ENCODE data around the gene COL27A1.

Gene COL27A1

GRCh38 chr9:114168281-114169028 lies 13.1 kb downstream of the COL27A1 start:
- no peak for DNase-seq (ENCODE audit: low read depth in 2 of 2)

GRCh38 chr9:114169029-114169951 lies 14.0 kb downstream of the COL27A1 start:
- DNase-seq (ENCODE audit: low read depth in 2 of 2): no peak

GRCh38 chr9:114169952-114170770 lies 14.8 kb downstream of the COL27A1 start:
- no peak for DNase-seq (ENCODE audit: low read depth in 2 of 2)

- DNase-seq (ENCODE audit: low read depth in 2 of 2): no peak
These were observed 15.6 kb downstream of the COL27A1 start for GRCh38 chr9:114170771-114171461.

- DNase-seq (ENCODE audit: low read depth in 2 of 2): no peak
These were observed 16.2 kb downstream of the COL27A1 start for GRCh38 chr9:114171500-114171899.

- DNase-seq (ENCODE audit: low read depth in 2 of 2): no peak
These were observed 17.9 kb downstream of the COL27A1 start for GRCh38 chr9:114172981-114173833.

GRCh38 chr9:114174557-114174875 lies 19.2 kb downstream of the COL27A1 start:
- no peak for DNase-seq (ENCODE audit: low read depth in 2 of 2)

- DNase-seq (ENCODE audit: low read depth in 2 of 2): no peak
These were observed 19.8 kb downstream of the COL27A1 start for GRCh38 chr9:114174876-114175771.

- no peak for DNase-seq (ENCODE audit: low read depth in 2 of 2)
These were observed 21.4 kb downstream of the COL27A1 start for GRCh38 chr9:114176624-114177291.

GRCh38 chr9:114177423-114178064 lies 22.2 kb downstream of the COL27A1 start:
- no peak for DNase-seq (ENCODE audit: low read depth in 2 of 2)

- DNase-seq (ENCODE audit: low read depth in 2 of 2): no peak
These were observed 22.7 kb downstream of the COL27A1 start for GRCh38 chr9:114178076-114178475.

- DNase-seq (ENCODE audit: low read depth in 2 of 2): no peak
These were observed 23.6 kb downstream of the COL27A1 start for GRCh38 chr9:114178756-114179450.

- no peak for DNase-seq (ENCODE audit: low read depth in 2 of 2)
These were observed 24.2 kb downstream of the COL27A1 start for GRCh38 chr9:114179516-114179915.

GRCh38 chr9:114180696-114181606 lies 25.6 kb downstream of the COL27A1 start:
- DNase-seq (ENCODE audit: low read depth in 2 of 2): no peak

- DNase-seq (ENCODE audit: low read depth in 2 of 2): no peak
These were observed 26.5 kb downstream of the COL27A1 start for GRCh38 chr9:114181607-114182409.

GRCh38 chr9:114183006-114183405 lies 27.7 kb downstream of the COL27A1 start:
- DNase-seq (ENCODE audit: low read depth in 2 of 2): no peak
